Measurements from ENCODE around the gene PIEZO2. TPM values are rescaled to one million over a fixed set of nuclear protein-coding genes. Genes with fewer than 3 reads are reported as not detected.

PIEZO2 gene
- total RNA-seq, 1 experiment from 2014 or later, result 5.5 TPM

- no TSS peak for BruUV-seq (replicated peaks)
- Histone ChIP-seq H3K9me3 (ENCODE audit: low read depth, low read length, poor library complexity, severe bottlenecking) (no peaks in the 10 kb centered on the region), H3K27ac (ENCODE audit: low read depth, low read length, poor library complexity, severe bottlenecking) (no peak overlapping the region), H3K4me3 (ENCODE audit: low read depth, low read length, poor library complexity, severe bottlenecking) (no peak overlapping the region), H3K36me3 (ENCODE audit: insufficient read depth, low read length, poor library complexity, severe bottlenecking) (no peaks in the 10 kb centered on the region), H3K4me1 (ENCODE audit: insufficient read depth, low read length, poor library complexity, severe bottlenecking) (no peaks in the 10 kb centered on the region), H3K27me3 (replicated peaks; ENCODE audit: insufficient read depth, low read depth, low read length, poor library complexity) (peaks cover 11% of the 10 kb centered on the region)
- CTCF ChIA-PET, result no interaction called here
- no peak for TF ChIP-seq CTCF (conservative IDR thresholded peaks at IDR 0.05; ENCODE audit: low read depth, low read length)
- TF ChIP-seq EZH2 (IDR thresholded peaks at IDR 0.05; ENCODE audit: borderline replicate concordance, low read depth, low read length, poor library complexity, severe bottlenecking), result no peak
- intact Hi-C loops (cut with micrococcal nuclease; ENCODE audit: unreplicated experiment), result no loop called here
- POLR2A ChIA-PET (ENCODE audit: low non-redundant PET), result no interaction called here
- DNase-seq (ENCODE audit: low spot score), result no peak
Measured at GRCh38 chr18:10755855-10756254, 393.5 kb downstream of the PIEZO2 start.

GRCh38 chr18:10754128-10754527 lies 395.2 kb downstream of the PIEZO2 start:
- POLR2A ChIA-PET (ENCODE audit: low non-redundant PET), result no interaction called here
- Histone ChIP-seq H3K4me3 (ENCODE audit: low read depth, low read length, poor library complexity, severe bottlenecking) (no peak overlapping the region), H3K36me3 (ENCODE audit: insufficient read depth, low read length, poor library complexity, severe bottlenecking) (no peaks in the 10 kb centered on the region), H3K4me1 (ENCODE audit: insufficient read depth, low read length, poor library complexity, severe bottlenecking) (no peaks in the 10 kb centered on the region), H3K27me3 (replicated peaks; ENCODE audit: insufficient read depth, low read depth, low read length, poor library complexity) (peaks cover 12% of the 10 kb centered on the region), H3K9me3 (ENCODE audit: low read depth, low read length, poor library complexity, severe bottlenecking) (no peaks in the 10 kb centered on the region), H3K27ac (ENCODE audit: low read depth, low read length, poor library complexity, severe bottlenecking) (no peak overlapping the region)
- TF ChIP-seq EZH2 (IDR thresholded peaks at IDR 0.05; ENCODE audit: borderline replicate concordance, low read depth, low read length, poor library complexity, severe bottlenecking) (no peak), CTCF (conservative IDR thresholded peaks at IDR 0.05; ENCODE audit: low read depth, low read length) (no peak)
- no TSS peak for BruUV-seq (replicated peaks)
- CTCF ChIA-PET, result no interaction called here
- DNase-seq (ENCODE audit: low spot score), result no peak
- intact Hi-C loops (cut with micrococcal nuclease; ENCODE audit: unreplicated experiment), result no loop called here

GRCh38 chr18:10752382-10752781 lies 397.0 kb downstream of the PIEZO2 start:
- BruUV-seq (replicated peaks), result no TSS peak
- POLR2A ChIA-PET (ENCODE audit: low non-redundant PET), result interaction anchor here (0.6 kb wide), 1 partner anchor 498 kb away, joined by 3 read pairs; no protein-coding TSS in a partner anchor
- peaks cover 12% of the 10 kb centered on the region for H3K27me3 ChIP-seq (replicated peaks; ENCODE audit: insufficient read depth, low read depth, low read length, poor library complexity)
- no peak overlapping the region for H3K4me3 ChIP-seq (ENCODE audit: low read depth, low read length, poor library complexity, severe bottlenecking)
- no peaks in the 10 kb centered on the region for H3K4me1 ChIP-seq (ENCODE audit: insufficient read depth, low read length, poor library complexity, severe bottlenecking)
- no peak for DNase-seq (ENCODE audit: low spot score)
- intact Hi-C loops (cut with micrococcal nuclease; ENCODE audit: unreplicated experiment), result no loop called here
- H3K9me3 ChIP-seq (ENCODE audit: low read depth, low read length, poor library complexity, severe bottlenecking), result no peaks in the 10 kb centered on the region
- TF ChIP-seq CTCF (conservative IDR thresholded peaks at IDR 0.05; ENCODE audit: low read depth, low read length) (no peak), EZH2 (IDR thresholded peaks at IDR 0.05; ENCODE audit: borderline replicate concordance, low read depth, low read length, poor library complexity, severe bottlenecking) (no peak)
- no peaks in the 10 kb centered on the region for H3K36me3 ChIP-seq (ENCODE audit: insufficient read depth, low read length, poor library complexity, severe bottlenecking)
- H3K27ac ChIP-seq (ENCODE audit: low read depth, low read length, poor library complexity, severe bottlenecking), result no peak overlapping the region
- CTCF ChIA-PET, result no interaction called here
